ENCODE results near the gene NPNT. TPM values are rescaled to one million over a fixed set of nuclear protein-coding genes. Genes with fewer than 3 reads are reported as not detected.

The NPNT gene
- total RNA-seq, 1 experiment from 2014 or later: 1.4 TPM

GRCh38 chr4:105934386-105934785, 39.1 kb downstream of the NPNT start:
- TF ChIP-seq FOXP4 (CRISPR knock-in tag; IDR thresholded peaks at IDR 0.05): no peak
- TF ChIP-seq ZNF396 (CRISPR knock-in tag; IDR thresholded peaks at IDR 0.05; ENCODE audit: borderline replicate concordance): no peak
- TF ChIP-seq ZNF317 (CRISPR knock-in tag; IDR thresholded peaks at IDR 0.05; ENCODE audit: borderline replicate concordance, low read depth): no peak
- POLR2A ChIA-PET: no interaction called here
- Mint-ChIP-seq H3K27ac (no peak overlapping the region), H3K36me3 (no peaks in the 10 kb centered on the region), H3K4me3 (no peak overlapping the region), H3K9me3 (no peaks in the 10 kb centered on the region), H3K27me3 (ENCODE audit: low read depth) (no peaks in the 10 kb centered on the region), H3K4me1 (peaks cover 3% of the 10 kb centered on the region; the same call in 1 of the 2 replicates)
- CTCF ChIA-PET: interaction anchor here (1.4 kb wide), 1 partner anchor 20 kb away, joined by 4 read pairs; no protein-coding TSS in a partner anchor
- no peak for DNase-seq (ENCODE audit: low spot score)
- ATAC-seq: no peak

GRCh38 chr4:105936901-105937300, 41.6 kb downstream of the NPNT start:
- CTCF ChIA-PET: no interaction called here
- no peaks in the 10 kb centered on the region for H3K9me3 Mint-ChIP-seq
- no peaks in the 10 kb centered on the region for H3K36me3 Mint-ChIP-seq
- no peaks in the 10 kb centered on the region for H3K27me3 Mint-ChIP-seq (ENCODE audit: low read depth)
- no peak for TF ChIP-seq ZNF532 (CRISPR knock-in tag; IDR thresholded peaks at IDR 0.05; ENCODE audit: borderline replicate concordance)
- TF ChIP-seq FOXP4 (CRISPR knock-in tag; IDR thresholded peaks at IDR 0.05): no peak
- no peak for TF ChIP-seq USF2 (CRISPR knock-in tag; IDR thresholded peaks at IDR 0.05)
- no peak for TF ChIP-seq SP1 (CRISPR knock-in tag; conservative IDR thresholded peaks at IDR 0.05)
- TF ChIP-seq E2F5 (CRISPR knock-in tag; IDR thresholded peaks at IDR 0.05): no peak
- peaks cover 3% of the 10 kb centered on the region; the same call in 1 of the 2 replicates for H3K4me1 Mint-ChIP-seq
- H3K4me3 Mint-ChIP-seq: no peak overlapping the region
- ATAC-seq (peak; percentile 72), DNase-seq (ENCODE audit: low spot score) (no peak)
- POLR2A ChIA-PET: no interaction called here
- no peak overlapping the region for H3K27ac Mint-ChIP-seq

- TF ChIP-seq NR3C1 (CRISPR knock-in tag; conservative IDR thresholded peaks at IDR 0.05; ENCODE audit: low read depth): no peak
- TF ChIP-seq HMGXB4 (CRISPR knock-in tag; IDR thresholded peaks at IDR 0.05): no peak
- TF ChIP-seq ATF1 (CRISPR knock-in tag; IDR thresholded peaks at IDR 0.05): no peak
- TF ChIP-seq ZNF121 (CRISPR knock-in tag; IDR thresholded peaks at IDR 0.05): no peak
- no peak for TF ChIP-seq OVOL2 (CRISPR knock-in tag; IDR thresholded peaks at IDR 0.05; ENCODE audit: borderline replicate concordance)
- no peak for TF ChIP-seq TEAD4 (CRISPR knock-in tag; IDR thresholded peaks at IDR 0.05)
- TF ChIP-seq ZNF396 (CRISPR knock-in tag; IDR thresholded peaks at IDR 0.05; ENCODE audit: borderline replicate concordance): no peak
- TF ChIP-seq ZNF423 (CRISPR knock-in tag; IDR thresholded peaks at IDR 0.05): no peak
- TF ChIP-seq GRHL2 (CRISPR knock-in tag; IDR thresholded peaks at IDR 0.05; ENCODE audit: insufficient replicate concordance, severe bottlenecking): no peak
- TF ChIP-seq ZBTB21 (CRISPR knock-in tag; IDR thresholded peaks at IDR 0.05; ENCODE audit: borderline replicate concordance): no peak
- TF ChIP-seq TP53 (CRISPR knock-in tag; IDR thresholded peaks at IDR 0.05): no peak
- no peak for TF ChIP-seq ZNF317 (CRISPR knock-in tag; IDR thresholded peaks at IDR 0.05; ENCODE audit: borderline replicate concordance, low read depth)
- H3K4me3 Mint-ChIP-seq: no peak overlapping the region
- no peaks in the 10 kb centered on the region for H3K27me3 Mint-ChIP-seq (ENCODE audit: low read depth)
- DNase-seq (ENCODE audit: low spot score): no peak
- H3K36me3 Mint-ChIP-seq: no peaks in the 10 kb centered on the region
- ChIA-PET POLR2A (no interaction called here), CTCF (no interaction called here)
- no peak for ATAC-seq
- no peak overlapping the region for H3K27ac Mint-ChIP-seq
- no peaks in the 10 kb centered on the region for H3K9me3 Mint-ChIP-seq
- peaks cover 3% of the 10 kb centered on the region; the same call in 1 of the 2 replicates for H3K4me1 Mint-ChIP-seq
These were observed 42.5 kb downstream of the NPNT start for GRCh38 chr4:105937759-105938158.
